DND-41 (cell line): ENCODE results near the gene UBA5.

Source experiments
- ATAC-seq: fragments of 200-7000 bp; cut with Tn5 transposase; 3 replicates; pipeline ENCODE4 v1.9.1; 2021; ENCODE audit warnings: low read depth; ENCODE audit not compliant: insufficient read depth
- DNase-seq: peaks from one replicate; pipeline ENCODE4 v3.0.0-alpha.2; 2020
- H2AFZ ChIP-seq: 2 replicates; pipeline ENCODE4 v1.6.0; 2012; ENCODE audit warnings: low read depth, low read length
- H3K27ac ChIP-seq: 2 replicates; pipeline ENCODE4 v1.5.1; 2012; ENCODE audit warnings: low read length, inconsistent platforms
- H3K27me3 ChIP-seq: fragments of 200-600 bp; sonication (generic); 2 replicates; pipeline ENCODE4 v1.6.0; 2012; ENCODE audit warnings: low read length, mild to moderate bottlenecking, inconsistent platforms; ENCODE audit not compliant: insufficient read depth, poor library complexity
- H3K36me3 ChIP-seq: 2 replicates; pipeline ENCODE4 v1.5.1; 2012; ENCODE audit warnings: low read length, inconsistent platforms; ENCODE audit not compliant: insufficient read depth
- H3K4me1 ChIP-seq: 2 replicates; pipeline ENCODE4 v1.5.1; 2012; ENCODE audit warnings: mild to moderate bottlenecking, low read length; ENCODE audit not compliant: insufficient read depth
- H3K4me2 ChIP-seq: 2 replicates; pipeline ENCODE4 v1.6.0; 2012; ENCODE audit warnings: mild to moderate bottlenecking, moderate library complexity, low read length, inconsistent platforms; ENCODE audit not compliant: insufficient read depth
- H3K4me3 ChIP-seq, 2 experiments: fragments of 200-600 bp in 1 of 2; shearing (Covaris generic) in 1 of 2; 2 replicates each; pipeline ENCODE4 v1.5.1; 2012 to 2016; ENCODE audit warnings: inconsistent platforms in 2 of 2, low read length in 2 of 2, mild to moderate bottlenecking in 2 of 2, low read depth in 1 of 2, moderate library complexity in 1 of 2
- H3K79me2 ChIP-seq: 2 replicates; pipeline ENCODE4 v1.6.0; 2012; ENCODE audit warnings: low read length, inconsistent platforms; ENCODE audit not compliant: insufficient read depth
- H3K9ac ChIP-seq: 2 replicates; pipeline ENCODE4 v1.6.0; 2012; ENCODE audit warnings: low read depth, mild to moderate bottlenecking, inconsistent platforms, low read length, moderate library complexity
- H3K9me3 ChIP-seq: 2 replicates; pipeline ENCODE4 v1.5.1; 2012; ENCODE audit warnings: low read length, moderate library complexity, mild to moderate bottlenecking, inconsistent platforms; ENCODE audit not compliant: insufficient read depth, severe bottlenecking
- H4K20me1 ChIP-seq: 2 replicates; pipeline ENCODE4 v1.6.0; 2012; ENCODE audit warnings: low read length; ENCODE audit not compliant: insufficient read depth
- CTCF ChIP-seq: IDR thresholded peaks from 2 replicates; pipeline ENCODE4 v1.5.1; 2012; ENCODE audit warnings: borderline replicate concordance, low read length, moderate library complexity, mild to moderate bottlenecking; ENCODE audit not compliant: poor library complexity, severe bottlenecking; ENCODE audit errors: extremely low read depth
- EZH2 ChIP-seq: IDR thresholded peaks from 3 replicates; pipeline ENCODE4 v1.6.1; 2012; ENCODE audit warnings: borderline replicate concordance, low read depth, mild to moderate bottlenecking, moderate library complexity, low read length, inconsistent platforms; ENCODE audit not compliant: severe bottlenecking

Gene UBA5

GRCh38 chr3:132641837-132642538 lies 18.1 kb upstream of the UBA5 start:
- peak; percentile 74 for TF ChIP-seq CTCF
- TF ChIP-seq EZH2 = no peak
- Histone ChIP-seq H3K27ac (no peak overlapping the region), H3K9me3 (no peaks in the 10 kb centered on the region), H3K79me2 (no peaks in the 10 kb centered on the region), H4K20me1 (no peaks in the 10 kb centered on the region), H3K9ac (no peak overlapping the region), H3K4me3 (no peak overlapping the region), H3K4me2 (no peak overlapping the region), H3K4me1 (no peaks in the 10 kb centered on the region), H2AFZ (no peak overlapping the region), H3K27me3 (no peaks in the 10 kb centered on the region), H3K36me3 (peaks cover 12% of the 10 kb centered on the region)
- ATAC-seq = peak; percentile 64
- no peak for DNase-seq

GRCh38 chr3:132642539-132642847 lies 17.6 kb upstream of the UBA5 start:
- H3K36me3 ChIP-seq = peaks cover 12% of the 10 kb centered on the region
- no peak overlapping the region for H3K4me2 ChIP-seq
- no peaks in the 10 kb centered on the region for H3K79me2 ChIP-seq
- no peak overlapping the region for H3K4me3 ChIP-seq
- TF ChIP-seq EZH2 (no peak), CTCF (no peak)
- H4K20me1 ChIP-seq = no peaks in the 10 kb centered on the region
- ATAC-seq = no peak
- H3K9ac ChIP-seq = no peak overlapping the region
- no peak overlapping the region for H3K27ac ChIP-seq
- no peaks in the 10 kb centered on the region for H3K27me3 ChIP-seq
- H2AFZ ChIP-seq = no peak overlapping the region
- no peaks in the 10 kb centered on the region for H3K9me3 ChIP-seq
- H3K4me1 ChIP-seq = no peaks in the 10 kb centered on the region
- DNase-seq = no peak

GRCh38 chr3:132643366-132643765 lies 16.8 kb upstream of the UBA5 start:
- Histone ChIP-seq H3K4me3 (no peak overlapping the region), H3K79me2 (no peaks in the 10 kb centered on the region), H4K20me1 (no peaks in the 10 kb centered on the region), H2AFZ (no peak overlapping the region), H3K4me1 (no peaks in the 10 kb centered on the region), H3K36me3 (peaks cover 11% of the 10 kb centered on the region), H3K27ac (no peak overlapping the region), H3K4me2 (no peak overlapping the region), H3K9ac (no peak overlapping the region), H3K9me3 (no peaks in the 10 kb centered on the region), H3K27me3 (no peaks in the 10 kb centered on the region)
- no peak for ATAC-seq
- TF ChIP-seq EZH2 = no peak
- TF ChIP-seq CTCF = no peak
- no peak for DNase-seq
